ENCODE measurements around the gene UBL7. TPM values are rescaled to one million over a fixed set of nuclear protein-coding genes. Genes with fewer than 3 reads are reported as not detected.
A peak's percentile ranks its signal among the peaks of the same experiment; 100 is the strongest.
"Not testable (repeated sequence)": the region's sequence is repeated elsewhere in the genome, so short reads cannot be mapped to it uniquely, and the experiment has no call there.

The UBL7 gene
- total RNA-seq, 1 donor from 2014 or later = 65.2 TPM

- no peaks in the 10 kb centered on the region for H3K36me3 ChIP-seq (ENCODE audit: control insufficient read depth, insufficient read depth, low read length)
- H3K4me3 ChIP-seq (ENCODE audit: low read depth, low read length) = peak overlapping the region; percentile 67
- no peak for TF ChIP-seq CTCF (IDR thresholded peaks at IDR 0.05; ENCODE audit: insufficient read depth, low read length, poor library complexity, severe bottlenecking)
- no peak for DNase-seq (ENCODE audit: low read depth)
- no peaks in the 10 kb centered on the region for H3K27me3 ChIP-seq (ENCODE audit: control insufficient read depth, insufficient read depth, low read length)
These were observed 1.0 kb upstream of the UBL7 start for GRCh38 chr15:74461847-74462511.

- Histone ChIP-seq H3K27me3 (ENCODE audit: control insufficient read depth, insufficient read depth, low read length) (no peaks in the 10 kb centered on the region), H3K36me3 (ENCODE audit: control insufficient read depth, insufficient read depth, low read length) (no peaks in the 10 kb centered on the region), H3K4me3 (ENCODE audit: low read depth, low read length) (peak overlapping the region; percentile 67)
- no peak for TF ChIP-seq CTCF (IDR thresholded peaks at IDR 0.05; ENCODE audit: insufficient read depth, low read length, poor library complexity, severe bottlenecking)
- no peak for DNase-seq (ENCODE audit: low read depth)
These were observed 662 bp downstream of the UBL7 start for GRCh38 chr15:74460298-74460697.

- not testable (repeated sequence) for H3K4me3 ChIP-seq (ENCODE audit: low read depth, low read length); H3K36me3 ChIP-seq (ENCODE audit: control insufficient read depth, insufficient read depth, low read length); DNase-seq (ENCODE audit: low read depth); H3K27me3 ChIP-seq (ENCODE audit: control insufficient read depth, insufficient read depth, low read length)
These were observed 1.2 kb downstream of the UBL7 start for GRCh38 chr15:74459798-74460197.

GRCh38 chr15:74458473-74458872, 2.5 kb downstream of the UBL7 start:
- no peak overlapping the region for H3K4me3 ChIP-seq (ENCODE audit: low read depth, low read length)
- no peaks in the 10 kb centered on the region for H3K27me3 ChIP-seq (ENCODE audit: control insufficient read depth, insufficient read depth, low read length)
- H3K36me3 ChIP-seq (ENCODE audit: control insufficient read depth, insufficient read depth, low read length) = no peaks in the 10 kb centered on the region
- DNase-seq (ENCODE audit: low read depth) = no peak
- TF ChIP-seq CTCF (IDR thresholded peaks at IDR 0.05; ENCODE audit: insufficient read depth, low read length, poor library complexity, severe bottlenecking) = no peak

- not testable (repeated sequence) for H3K4me3 ChIP-seq (ENCODE audit: low read depth, low read length); H3K27me3 ChIP-seq (ENCODE audit: control insufficient read depth, insufficient read depth, low read length); DNase-seq (ENCODE audit: low read depth)
These were observed 3.9 kb downstream of the UBL7 start for GRCh38 chr15:74457036-74457435.

GRCh38 chr15:74454764-74455500, 6.0 kb downstream of the UBL7 start:
- Histone ChIP-seq H3K4me3 (ENCODE audit: low read depth, low read length) (no peak overlapping the region), H3K27me3 (ENCODE audit: control insufficient read depth, insufficient read depth, low read length) (no peaks in the 10 kb centered on the region), H3K36me3 (ENCODE audit: control insufficient read depth, insufficient read depth, low read length) (no peaks in the 10 kb centered on the region)
- no peak for TF ChIP-seq CTCF (IDR thresholded peaks at IDR 0.05; ENCODE audit: insufficient read depth, low read length, poor library complexity, severe bottlenecking)
- DNase-seq (ENCODE audit: low read depth) = no peak

More at GRCh38 chr15:74457036-74457435, 3.9 kb downstream of the UBL7 start:
- H3K36me3 ChIP-seq (ENCODE audit: control insufficient read depth, insufficient read depth, low read length) = not testable (repeated sequence)

Measured in kidney epithelial cell (primary cell).